ENCODE data around the gene ATP6V1F.

The ATP6V1F gene

GRCh38 chr7:128856001-128856718, 6.5 kb upstream of the ATP6V1F start:
- TF ChIP-seq CTCF (IDR thresholded peaks at IDR 0.05; ENCODE audit: extremely low read depth, insufficient read depth, missing control alignments), result no peak
- no peak for DNase-seq (ENCODE audit: low spot score)
- in situ Hi-C loops (cut with MboI; ENCODE audit: low pct_unique_long_range_greater_than_20kb, low sequenced_read_pairs, unreplicated experiment), result no loop called here

DNA sequence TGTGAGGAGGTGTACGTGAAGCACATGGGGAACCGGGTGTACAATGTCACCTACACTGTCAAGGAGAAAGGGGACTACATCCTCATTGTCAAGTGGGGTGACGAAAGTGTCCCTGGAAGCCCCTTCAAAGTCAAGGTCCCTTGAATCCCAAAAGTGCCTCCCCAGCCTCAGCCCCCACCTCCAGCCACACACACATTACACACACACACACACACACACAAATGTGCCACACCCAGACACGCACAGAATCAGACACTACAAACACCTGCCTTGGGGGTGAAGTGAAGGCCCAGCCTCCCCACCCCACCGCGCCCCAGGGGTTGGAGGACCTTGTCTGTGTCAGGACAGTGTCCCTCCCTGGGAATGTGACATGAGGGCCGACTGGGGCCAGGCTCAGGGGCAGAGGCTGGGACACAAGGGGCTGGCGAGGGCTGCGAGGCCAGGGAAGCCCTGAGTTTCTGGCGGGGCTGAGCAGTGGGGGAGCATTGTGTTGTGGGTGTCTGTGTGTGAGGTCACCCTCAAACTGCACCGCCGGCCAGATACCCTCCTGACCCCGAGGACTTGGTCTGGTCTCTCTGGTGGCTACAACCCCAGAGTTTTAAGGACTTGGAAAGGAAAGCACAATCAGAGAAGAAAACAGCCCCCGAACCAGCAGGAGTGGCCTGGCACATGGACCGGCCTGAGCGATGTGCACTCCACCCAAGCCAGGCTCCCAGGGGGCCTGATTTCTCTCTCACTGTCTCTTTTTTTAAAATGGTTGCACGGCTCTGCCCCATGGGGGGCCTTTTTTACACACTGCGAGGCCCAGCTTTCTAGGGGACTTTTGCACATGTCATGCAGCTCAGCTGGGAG, 4.0 kb upstream of the ATP6V1F start:
- in situ Hi-C loops (cut with MboI; ENCODE audit: low pct_unique_long_range_greater_than_20kb, low sequenced_read_pairs, unreplicated experiment), result no loop called here
- no peak for TF ChIP-seq CTCF (IDR thresholded peaks at IDR 0.05; ENCODE audit: extremely low read depth, insufficient read depth, missing control alignments)
- DNase-seq (ENCODE audit: low spot score), result no peak

DNA sequence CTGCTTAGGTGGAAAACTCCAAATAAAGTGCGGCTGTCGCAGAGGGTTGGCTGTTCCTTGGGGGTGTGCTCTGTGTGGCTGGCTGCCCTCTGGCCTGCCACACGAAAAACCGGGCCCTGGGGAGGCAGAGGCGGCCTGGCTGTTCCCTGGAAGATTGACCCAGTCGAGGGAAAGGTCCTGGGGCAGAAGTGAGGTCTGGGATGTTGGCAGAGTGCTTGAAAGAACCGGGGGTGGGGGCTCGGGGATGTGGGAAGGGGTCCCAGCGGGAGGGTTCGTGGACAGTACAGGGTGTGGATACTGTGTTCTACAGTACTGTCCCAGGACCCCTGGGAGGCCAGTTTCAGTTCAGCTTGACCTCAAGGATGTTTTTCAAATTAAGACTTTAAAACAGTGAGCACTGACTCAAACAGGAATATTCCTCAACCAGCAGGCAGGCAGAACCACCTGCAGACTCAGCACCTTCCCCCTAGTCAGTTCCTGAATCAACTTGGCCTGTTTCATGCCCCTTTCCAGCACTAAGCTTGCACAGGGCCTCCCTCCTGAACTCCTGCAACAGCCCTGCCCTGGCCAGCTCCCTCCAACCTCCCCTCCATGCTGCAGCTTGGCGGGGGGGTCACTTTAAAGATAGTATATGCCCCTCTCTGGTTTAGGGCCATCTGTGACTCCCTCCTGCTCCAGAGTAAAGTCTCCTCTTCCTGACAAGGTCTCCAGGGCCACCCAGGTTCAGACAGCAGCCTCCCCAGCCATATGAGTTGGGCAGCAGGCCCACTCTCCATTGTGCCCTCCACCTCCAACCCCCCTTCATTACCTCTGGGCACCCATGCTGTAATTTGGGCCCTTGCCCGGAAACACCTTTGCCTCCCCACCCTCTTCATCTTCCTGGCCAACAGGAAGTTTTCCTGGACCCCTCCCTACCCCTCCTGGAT, 3.2 kb upstream of the ATP6V1F start:
- no peak for DNase-seq (ENCODE audit: low spot score)
- in situ Hi-C loops (cut with MboI; ENCODE audit: low pct_unique_long_range_greater_than_20kb, low sequenced_read_pairs, unreplicated experiment), result no loop called here
- TF ChIP-seq CTCF (IDR thresholded peaks at IDR 0.05; ENCODE audit: extremely low read depth, insufficient read depth, missing control alignments), result no peak

DNA sequence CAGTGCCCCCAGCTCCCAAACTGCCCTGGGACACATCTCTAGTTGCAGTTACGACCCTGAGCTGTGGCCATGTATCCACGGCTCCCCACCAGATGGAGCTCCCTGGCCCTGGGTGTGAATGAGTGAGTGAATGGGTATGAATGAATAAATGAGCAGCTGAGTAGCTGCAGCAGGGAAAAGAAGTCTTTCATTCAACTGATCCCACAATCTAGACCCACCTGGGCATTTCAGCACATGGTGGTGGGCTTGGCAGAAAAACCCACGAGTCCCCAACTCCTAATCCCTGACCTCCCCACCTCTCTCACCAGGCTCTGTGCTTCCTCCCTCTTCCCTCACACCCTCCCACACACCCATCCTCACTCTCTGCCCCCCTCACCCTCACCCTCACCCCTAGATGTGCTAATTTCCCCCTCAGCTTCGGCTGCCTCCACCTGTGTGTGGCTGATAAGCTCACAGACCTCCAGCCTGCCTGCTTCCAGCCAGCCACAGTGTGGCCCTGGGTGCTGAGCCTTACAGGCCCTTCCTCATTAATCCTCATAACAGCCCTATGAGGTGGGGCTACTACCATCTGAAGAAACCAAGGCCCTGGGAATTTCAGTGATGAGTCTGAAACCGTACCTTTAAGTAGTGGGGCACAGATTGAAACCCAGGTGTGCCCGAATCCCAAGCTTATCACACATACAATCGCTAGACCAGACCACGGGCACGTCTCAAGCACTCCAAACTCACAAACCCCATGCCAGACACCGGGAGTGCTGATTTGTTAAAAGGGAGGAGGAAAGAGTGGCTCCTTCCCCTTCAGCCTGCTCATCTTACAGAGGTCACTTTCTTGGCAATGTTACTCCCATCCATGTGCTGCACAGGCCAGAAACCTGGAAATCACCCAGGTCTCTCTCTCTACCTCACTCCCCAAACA, 2.2 kb upstream of the ATP6V1F start:
- no peak for DNase-seq (ENCODE audit: low spot score)
- TF ChIP-seq CTCF (IDR thresholded peaks at IDR 0.05; ENCODE audit: extremely low read depth, insufficient read depth, missing control alignments), result no peak
- in situ Hi-C loops (cut with MboI; ENCODE audit: low pct_unique_long_range_greater_than_20kb, low sequenced_read_pairs, unreplicated experiment), result no loop called here

- no peak for TF ChIP-seq CTCF (IDR thresholded peaks at IDR 0.05; ENCODE audit: extremely low read depth, insufficient read depth, missing control alignments)
- DNase-seq (ENCODE audit: low spot score), result no peak
- in situ Hi-C loops (cut with MboI; ENCODE audit: low pct_unique_long_range_greater_than_20kb, low sequenced_read_pairs, unreplicated experiment), result no loop called here
Observed at GRCh38 chr7:128861957-128862570, 592 bp upstream of the ATP6V1F start.
